B cell (primary cell): Measurements from ENCODE around the gene FMNL2. TPM values are rescaled to one million over a fixed set of nuclear protein-coding genes. Genes with fewer than 3 reads are reported as not detected.

Experiments
- ATAC-seq: fragments of 200-7000 bp; cut with Tn5 transposase; one replicate; pipeline ENCODE4 v1.10.0; 2021; ENCODE audit warnings: low read depth, mild to moderate bottlenecking, moderate number of reproducible peaks, moderate library complexity
- CTCF ChIA-PET: fragments of 350-600 bp; sonication (Branson Sonifier 250); formaldehyde crosslinking; loops from one replicate; lab custom pipeline; 2021; ENCODE audit warnings: antibody characterized with exemption, inconsistent platforms; lab: Charles Lee
- POLR2A ChIA-PET: fragments of 350-600 bp; sonication (Branson Sonifier 250); formaldehyde crosslinking; loops from one replicate; lab custom pipeline; 2021; ENCODE audit warnings: antibody characterized with exemption; lab: Charles Lee
- DNase-seq: peaks from one replicate; pipeline ENCODE4 v3.0.0; 2013
- H2AFZ ChIP-seq: 2 replicates; pipeline ENCODE4 v1.6.1; 2012; ENCODE audit warnings: mild to moderate bottlenecking, low read depth, low read length; ENCODE audit not compliant: insufficient read depth, poor library complexity, severe bottlenecking
- H3K27ac ChIP-seq, 2 donors: 1 replicate in 1 of 2; 2 replicates in 1 of 2; pipeline ENCODE4 v1.5.1; 2012 to 2013; ENCODE audit warnings: low read length in 2 of 2, mild to moderate bottlenecking in 2 of 2, moderate library complexity in 1 of 2
- H3K27me3 ChIP-seq, 4 experiments: fragments of 200-600 bp in 1 of 4; sonication (generic) in 1 of 4; replicated peaks in 1 of 4; 1 replicate in 2 of 4; 2 replicates in 2 of 4; pipeline versions ENCODE4 v1.6.1 to v1.7.0; 2013 to 2016; ENCODE audit warnings: low read length in 3 of 4, mild to moderate bottlenecking in 2 of 4, mixed read lengths in 1 of 4, moderate library complexity in 1 of 4; ENCODE audit not compliant: insufficient read depth in 4 of 4, control insufficient read depth in 3 of 4; ENCODE audit errors: control extremely low read depth in 1 of 4
- H3K36me3 ChIP-seq, 2 experiments: replicated peaks in 1 of 2; 1 replicate in 1 of 2; 2 replicates in 1 of 2; pipeline versions ENCODE4 v1.6.1 to v1.7.1; 2013; ENCODE audit warnings: low read length in 1 of 2; ENCODE audit not compliant: insufficient read depth in 2 of 2, control insufficient read depth in 1 of 2; ENCODE audit errors: control extremely low read depth in 1 of 2, extremely low read depth in 1 of 2
- H3K4me1 ChIP-seq, 2 donors: fragments of 200-600 bp in 1 of 2; sonication (generic) in 1 of 2; 1 replicate in 1 of 2; 2 replicates in 1 of 2; pipeline versions ENCODE4 v1.5.1 to v1.6.1; 2013 to 2017; ENCODE audit warnings: low read length in 2 of 2; ENCODE audit not compliant: control insufficient read depth in 2 of 2, insufficient read depth in 2 of 2
- H3K4me2 ChIP-seq: replicated peaks from 2 replicates; pipeline ENCODE3; 2012; ENCODE audit warnings: mild to moderate bottlenecking, low read depth, low read length; ENCODE audit not compliant: poor library complexity, severe bottlenecking
- H3K4me3 ChIP-seq, 5 experiments: fragments of 200-600 bp in 1 of 5; sonication (generic) in 1 of 5; 1 replicate in 3 of 5; 2 replicates in 2 of 5; pipeline versions ENCODE4 v1.5.1 to v1.7.0; 2011 to 2016; ENCODE audit warnings: low read length in 4 of 5, mild to moderate bottlenecking in 4 of 5, low read depth in 2 of 5, control low read depth in 1 of 5, moderate library complexity in 1 of 5; ENCODE audit not compliant: insufficient read depth in 1 of 5; ENCODE audit errors: control extremely low read depth in 1 of 5, extremely low read depth in 1 of 5
- H3K79me2 ChIP-seq: fragments of 200-600 bp; sonication (generic); one replicate; pipeline ENCODE4 v1.6.0; 2016; ENCODE audit warnings: low read length; ENCODE audit not compliant: control insufficient read depth, insufficient read depth
- H3K9ac ChIP-seq: fragments of 200-600 bp; sonication (generic); 2 replicates; pipeline ENCODE4 v1.6.1; 2017; ENCODE audit warnings: mild to moderate bottlenecking, low read length, moderate library complexity
- H3K9me3 ChIP-seq, 3 donors: one replicate each; pipeline versions ENCODE4 v1.6.1 to v1.7.1; 2013; ENCODE audit warnings: low read length in 2 of 3; ENCODE audit not compliant: control insufficient read depth in 2 of 3, insufficient read depth in 1 of 3; ENCODE audit errors: control extremely low read depth in 1 of 3
- H4K20me1 ChIP-seq: 2 replicates; pipeline ENCODE4 v1.6.0; 2012; ENCODE audit warnings: mild to moderate bottlenecking, low read length; ENCODE audit not compliant: insufficient read depth, control insufficient read depth, poor library complexity, severe bottlenecking
- H3K27ac Mint-ChIP-seq: one replicate; pipeline ENCODE4 v1.8.0; 2021; ENCODE audit warnings: mixed read lengths
- H3K27me3 Mint-ChIP-seq: one replicate; pipeline ENCODE4 v1.8.0; 2021; ENCODE audit warnings: mixed read lengths
- H3K4me1 Mint-ChIP-seq: one replicate; pipeline ENCODE4 v1.8.0; 2021; ENCODE audit warnings: mixed read lengths
- H3K4me3 Mint-ChIP-seq: one replicate; pipeline ENCODE4 v1.8.0; 2021; ENCODE audit warnings: mixed read lengths
- H3K9me3 Mint-ChIP-seq: one replicate; pipeline ENCODE4 v1.8.0; 2022; ENCODE audit warnings: mixed read lengths; ENCODE audit not compliant: insufficient read depth
- CTCF ChIP-seq: fragments of 200-600 bp; IDR thresholded peaks from one replicate; pipeline ENCODE4 v1.8.0; 2022; ENCODE audit warnings: antibody characterized with exemption, mild to moderate bottlenecking
- EZH2 ChIP-seq: IDR thresholded peaks from 2 replicates; pipeline ENCODE4 v1.6.1; 2012; ENCODE audit warnings: borderline replicate concordance, low read depth, mild to moderate bottlenecking, moderate library complexity, low read length; ENCODE audit not compliant: insufficient read depth, poor library complexity, severe bottlenecking
- WGBS: methylation state at CpG from one replicate; pipeline ENCODE4 v1.1.5; 2013; ENCODE audit warnings: missing lambda C conversion rate; ENCODE audit not compliant: insufficient coverage; 5-methylcytosine and 5-hydroxymethylcytosine counted together
- intact Hi-C: fragments of 100-400 bp; cut with micrococcal nuclease; formaldehyde crosslinking; loops from one replicate; pipeline ENCODE4 v1.10.0; 2022
- polyA plus RNA-seq: library from polyadenylated mRNA; depleted of rRNA; stranded (reverse); fragments of >200 nt; gene quantifications from 2 replicates; pipeline ENCODE4 v1.2.3, GENCODE V29; 2012
- total RNA-seq, 2 donors: library from RNA; stranded (reverse); fragments of 120-200 nt in 1 of 2; gene quantifications; 1 replicate in 1 of 2; 2 replicates in 1 of 2; pipeline versions ENCODE4 v1.2.3 to v1.2.4, GENCODE V29; 2013 to 2022

FMNL2 gene
- total and polyA plus RNA-seq, 2 donors (not counting 1 experiment from before 2014, with no cell fraction given): 0.73 to 8.8 TPM

GRCh38 chr2:152454371-152454770 is 119.4 kb downstream of the FMNL2 start:
- Histone ChIP-seq H3K27ac (no peak overlapping the region), H4K20me1 (no peaks in the 10 kb centered on the region), H3K4me1 (no peaks in the 10 kb centered on the region), H3K4me3 (no peak overlapping the region), H3K4me2 (no peak overlapping the region), H3K9me3 (no peaks in the 10 kb centered on the region), H3K36me3 (no peaks in the 10 kb centered on the region), H3K79me2 (no peaks in the 10 kb centered on the region), H3K27me3 (no peaks in the 10 kb centered on the region), H2AFZ (no peak overlapping the region), H3K9ac (no peak overlapping the region)
- 100% methylated on average over 1 of the region's 1 CpG for WGBS
- CTCF ChIA-PET: no interaction called here
- no peak for TF ChIP-seq CTCF
- TF ChIP-seq EZH2: no peak
- DNase-seq (no peak), ATAC-seq (no peak)
- no peaks in the 10 kb centered on the region for H3K4me1 Mint-ChIP-seq
- intact Hi-C loops: no loop called here
- POLR2A ChIA-PET: no interaction called here
- no peaks in the 10 kb centered on the region for H3K9me3 Mint-ChIP-seq
- H3K27ac Mint-ChIP-seq: no peak overlapping the region
- H3K4me3 Mint-ChIP-seq: no peak overlapping the region
- no peaks in the 10 kb centered on the region for H3K27me3 Mint-ChIP-seq

- Histone ChIP-seq H3K27ac (no peak overlapping the region), H3K4me3 (no peak overlapping the region), H3K79me2 (no peaks in the 10 kb centered on the region), H3K4me2 (no peak overlapping the region), H3K27me3 (no peaks in the 10 kb centered on the region), H3K4me1 (no peaks in the 10 kb centered on the region), H3K9ac (no peak overlapping the region), H2AFZ (no peak overlapping the region), H3K36me3 (no peaks in the 10 kb centered on the region), H4K20me1 (no peaks in the 10 kb centered on the region), H3K9me3 (no peaks in the 10 kb centered on the region)
- TF ChIP-seq CTCF (no peak), EZH2 (no peak)
- Mint-ChIP-seq H3K27ac (no peak overlapping the region), H3K9me3 (no peaks in the 10 kb centered on the region), H3K27me3 (no peaks in the 10 kb centered on the region), H3K4me1 (no peaks in the 10 kb centered on the region), H3K4me3 (no peak overlapping the region)
- ATAC-seq (no peak), DNase-seq (no peak)
- intact Hi-C loops: no loop called here
- POLR2A ChIA-PET: no interaction called here
- CTCF ChIA-PET: no interaction called here
- 67% methylated on average over 1 of the region's 1 CpG for WGBS
Observed at GRCh38 chr2:152454960-152455359, 120.0 kb downstream of the FMNL2 start.
